ENCODE measurements around the gene GABRG1. TPM values are rescaled to one million over a fixed set of nuclear protein-coding genes. Genes with fewer than 3 reads are reported as not detected.

Gene GABRG1
- total RNA-seq, 4 donors from 2014 or later = not detected

DNA sequence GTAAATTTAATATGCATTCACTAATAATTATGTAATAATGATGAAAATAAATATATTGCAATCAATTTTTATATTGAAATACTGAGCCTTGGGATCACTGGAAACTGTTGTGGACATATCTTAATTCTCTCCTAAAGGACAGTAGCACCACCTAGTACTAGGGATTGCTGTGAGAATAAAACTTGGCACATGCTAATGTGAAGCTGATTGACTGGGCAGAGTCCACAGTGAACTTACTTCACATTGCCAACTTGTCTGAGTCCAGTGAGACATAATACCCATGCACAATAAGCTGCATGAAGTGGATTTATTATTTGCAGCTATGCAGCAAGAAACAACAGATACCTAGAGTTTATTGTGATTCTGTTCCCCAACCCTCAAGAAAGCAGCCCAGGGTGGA, 131.1 kb downstream of the GABRG1 start:
- no peak for DNase-seq
- Histone ChIP-seq H3K27ac (no peak overlapping the region), H3K9me3 (no peaks in the 10 kb centered on the region), H3K4me3 (no peak overlapping the region), H3K27me3 (no peaks in the 10 kb centered on the region), H3K36me3 (no peaks in the 10 kb centered on the region), H3K4me1 (no peaks in the 10 kb centered on the region)
- TF ChIP-seq POLR2A (IDR thresholded peaks at IDR 0.05) = no peak
- TF ChIP-seq, protein P1, sequence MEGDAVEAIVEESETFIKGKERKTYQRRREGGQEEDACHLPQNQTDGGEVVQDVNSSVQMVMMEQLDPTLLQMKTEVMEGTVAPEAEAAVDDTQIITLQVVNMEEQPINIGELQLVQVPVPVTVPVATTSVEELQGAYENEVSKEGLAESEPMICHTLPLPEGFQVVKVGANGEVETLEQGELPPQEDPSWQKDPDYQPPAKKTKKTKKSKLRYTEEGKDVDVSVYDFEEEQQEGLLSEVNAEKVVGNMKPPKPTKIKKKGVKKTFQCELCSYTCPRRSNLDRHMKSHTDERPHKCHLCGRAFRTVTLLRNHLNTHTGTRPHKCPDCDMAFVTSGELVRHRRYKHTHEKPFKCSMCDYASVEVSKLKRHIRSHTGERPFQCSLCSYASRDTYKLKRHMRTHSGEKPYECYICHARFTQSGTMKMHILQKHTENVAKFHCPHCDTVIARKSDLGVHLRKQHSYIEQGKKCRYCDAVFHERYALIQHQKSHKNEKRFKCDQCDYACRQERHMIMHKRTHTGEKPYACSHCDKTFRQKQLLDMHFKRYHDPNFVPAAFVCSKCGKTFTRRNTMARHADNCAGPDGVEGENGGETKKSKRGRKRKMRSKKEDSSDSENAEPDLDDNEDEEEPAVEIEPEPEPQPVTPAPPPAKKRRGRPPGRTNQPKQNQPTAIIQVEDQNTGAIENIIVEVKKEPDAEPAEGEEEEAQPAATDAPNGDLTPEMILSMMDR (IDR thresholded peaks at IDR 0.05) = no peak
- intact Hi-C loops (cut with DNase I) = no loop called here

DNA sequence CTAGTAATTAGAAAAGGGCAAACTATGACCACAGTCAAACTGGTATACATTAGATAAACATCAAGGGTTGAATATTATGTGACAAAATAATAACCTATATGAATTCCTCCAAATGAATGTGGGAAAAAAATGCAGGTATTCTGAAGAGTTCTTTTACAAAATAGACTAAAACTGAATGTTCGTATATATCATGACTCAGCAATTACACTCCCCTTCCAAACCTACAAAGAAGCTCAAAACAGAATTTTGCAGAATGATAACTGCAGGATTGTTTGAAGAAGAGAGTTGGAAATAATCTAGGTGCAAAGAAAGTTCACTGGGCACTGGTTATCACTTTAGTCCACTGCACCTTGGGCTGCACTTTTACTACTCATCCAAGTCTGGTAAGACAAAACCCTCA, 134.1 kb downstream of the GABRG1 start:
- H3K4me1 ChIP-seq = no peaks in the 10 kb centered on the region
- intact Hi-C loops (cut with DNase I) = no loop called here
- WGBS, 2 donors = 57 to 62% methylated on average over 1 of the region's 1 CpG
- no peaks in the 10 kb centered on the region for H3K36me3 ChIP-seq
- no peak for DNase-seq
- no peak overlapping the region for H3K4me3 ChIP-seq
- TF ChIP-seq POLR2A (IDR thresholded peaks at IDR 0.05) = no peak
- TF ChIP-seq, protein P1 (IDR thresholded peaks at IDR 0.05) = no peak
- no peaks in the 10 kb centered on the region for H3K27me3 ChIP-seq
- H3K9me3 ChIP-seq = no peaks in the 10 kb centered on the region
- H3K27ac ChIP-seq = no peak overlapping the region

GRCh38 chr4:45987858-45988257, 136.0 kb downstream of the GABRG1 start:
- H3K9me3 ChIP-seq = no peaks in the 10 kb centered on the region
- no peak overlapping the region for H3K27ac ChIP-seq
- H3K4me3 ChIP-seq = no peak overlapping the region
- DNase-seq = no peak
- no peaks in the 10 kb centered on the region for H3K36me3 ChIP-seq
- 81 to 87% methylated on average over 1 of the region's 1 CpG for WGBS, 2 donors
- intact Hi-C loops (cut with DNase I) = no loop called here
- H3K4me1 ChIP-seq = no peaks in the 10 kb centered on the region
- TF ChIP-seq POLR2A (IDR thresholded peaks at IDR 0.05) = no peak
- TF ChIP-seq, protein P1 (IDR thresholded peaks at IDR 0.05) = no peak
- H3K27me3 ChIP-seq = no peaks in the 10 kb centered on the region
